H1 (cell line): ENCODE measurements around the gene VASN.
A peak's percentile ranks its signal among the peaks of the same experiment; 100 is the strongest.

Experiments
- CBX5 ChIP-seq: fragments of 300-800, 300-1000 bp; sonication (generic); IDR thresholded peaks from 2 replicates; pipeline ENCODE4 v1.7.1; 2016; ENCODE audit warnings: antibody characterized with exemption, low read length, low read depth
- CHD2 ChIP-seq: IDR thresholded peaks from 2 replicates; pipeline ENCODE4 v1.6.1; 2012; ENCODE audit warnings: low read length, improper control_type of control experiment
- JUN ChIP-seq: IDR thresholded peaks from 2 replicates; pipeline ENCODE4 v1.6.1; 2011; ENCODE audit warnings: low read depth, mild to moderate bottlenecking, improper control_type of control experiment, low read length
- KDM1A ChIP-seq: fragments of 200-600, 300-600 bp; sonication (generic); IDR thresholded peaks from 2 replicates; pipeline ENCODE4 v1.7.1; 2016; ENCODE audit warnings: mild to moderate bottlenecking, low read length, borderline replicate concordance
- SP1 ChIP-seq: IDR thresholded peaks from 2 replicates; pipeline ENCODE4 v1.6.1; 2011; ENCODE audit warnings: low read depth, low read length
- YY1 ChIP-seq: IDR thresholded peaks from 2 replicates; pipeline ENCODE4 v1.6.1; 2011; ENCODE audit warnings: low read depth, mild to moderate bottlenecking, low read length
- ZNF274 ChIP-seq: IDR thresholded peaks from 2 replicates; pipeline ENCODE4 v1.7.0; 2012; ENCODE audit warnings: low read length, borderline replicate concordance; ENCODE audit errors: extremely low read depth

- TF ChIP-seq KDM1A: 0 out of 2 replicates have a peak, but pooled peaks have one; percentile 16
- TF ChIP-seq CBX5: no peak
- TF ChIP-seq ZNF274: no peak
- TF ChIP-seq YY1: no peak
- TF ChIP-seq CHD2: no peak
- TF ChIP-seq JUN: no peak
- TF ChIP-seq SP1: no peak
Measured at GRCh38 chr16:4328046-4328781, 43.4 kb upstream of the VASN start.
